Endothelial cell of umbilical vein (primary cell): ENCODE measurements around the gene FBXL13. TPM values are rescaled to one million over a fixed set of nuclear protein-coding genes. Genes with fewer than 3 reads are reported as not detected.

Source experiments
- BruUV-seq: library from RNA; stranded (reverse); fragments of 400-500 nt; replicated peaks from 2 replicates; lab custom pipeline; 2021; lab: Mats Ljungman, UMichigan
- CTCF ChIA-PET: fragments of 300-600, 350-600 bp; sonication (Branson Sonifier 250); formaldehyde crosslinking; loops from one replicate; lab custom pipeline; 2021; ENCODE audit warnings: antibody characterized with exemption, inconsistent platforms; lab: Charles Lee
- POLR2A ChIA-PET: fragments of 300-600, 350-600 bp; sonication (Branson Sonifier 250); formaldehyde crosslinking; loops from one replicate; lab custom pipeline; 2021; ENCODE audit warnings: antibody characterized with exemption, inconsistent platforms; lab: Charles Lee
- DNase-seq: peaks from one replicate; pipeline ENCODE4 v3.0.0-alpha.2; 2011; ENCODE audit warnings: low read depth, low spot score
- FAIRE-seq: peaks from 2 replicates; lab custom pipeline; 2011; peaks lifted over from hg19 to GRCh38; lab: Jason Lieb, UNC
- H2AFZ ChIP-seq: 2 replicates; pipeline ENCODE4 v1.6.0; 2012; ENCODE audit warnings: low read depth, low read length, control low read depth, inconsistent platforms
- H3K27ac ChIP-seq: 2 replicates; pipeline ENCODE4 v1.5.1; 2011; ENCODE audit warnings: low read depth, mild to moderate bottlenecking, control low read depth, low read length, moderate library complexity; ENCODE audit not compliant: insufficient read depth
- H3K27me3 ChIP-seq, 2 experiments: 2 replicates each; pipeline versions ENCODE4 v1.6.0 to v1.6.1; 2011; ENCODE audit warnings: low read length in 2 of 2, mixed read lengths in 1 of 2; ENCODE audit not compliant: control insufficient read depth in 2 of 2, insufficient read depth in 2 of 2
- H3K36me3 ChIP-seq, 2 experiments: 2 replicates in 1 of 2; 3 replicates in 1 of 2; pipeline ENCODE4 v1.5.1; 2011; ENCODE audit warnings: low read length in 2 of 2, mild to moderate bottlenecking in 1 of 2, moderate library complexity in 1 of 2; ENCODE audit not compliant: control insufficient read depth in 2 of 2, insufficient read depth in 2 of 2; ENCODE audit errors: extremely low read depth in 1 of 2
- H3K4me1 ChIP-seq: 3 replicates; pipeline ENCODE4 v1.5.1; 2011; ENCODE audit warnings: mild to moderate bottlenecking, low read length; ENCODE audit not compliant: control insufficient read depth, insufficient read depth; ENCODE audit errors: extremely low read depth
- H3K4me2 ChIP-seq: 2 replicates; pipeline ENCODE4 v1.6.1; 2011; ENCODE audit warnings: low read length, control low read depth, mixed read lengths; ENCODE audit not compliant: insufficient read depth
- H3K4me3 ChIP-seq, 3 experiments: fragments of 200-600 bp in 1 of 3; sonication (generic), shearing (Covaris generic) in 1 of 3; replicated peaks in 1 of 3; 2 replicates each; pipeline ENCODE4 v1.5.1; 2011 to 2016; ENCODE audit warnings: control low read depth in 3 of 3, low read length in 3 of 3, mild to moderate bottlenecking in 2 of 3, inconsistent platforms in 1 of 3, low read depth in 1 of 3, moderate library complexity in 1 of 3; ENCODE audit not compliant: insufficient read depth in 1 of 3
- H3K79me2 ChIP-seq: 2 replicates; pipeline ENCODE4 v1.6.0; 2012; ENCODE audit warnings: low read length, inconsistent platforms; ENCODE audit not compliant: control insufficient read depth, insufficient read depth
- H3K9ac ChIP-seq: replicated peaks from 2 replicates; pipeline ENCODE3; 2011; ENCODE audit warnings: low read length, control low read depth; ENCODE audit not compliant: insufficient read depth; ENCODE audit errors: extremely low read depth
- H3K9me1 ChIP-seq: replicated peaks from 3 replicates; pipeline ENCODE4 v1.6.0; 2011; ENCODE audit warnings: mild to moderate bottlenecking, low read length; ENCODE audit not compliant: control insufficient read depth, insufficient read depth; ENCODE audit errors: extremely low read depth
- H3K9me3 ChIP-seq: replicated peaks from 2 replicates; pipeline ENCODE4 v1.5.1; 2012; ENCODE audit warnings: low read length, inconsistent platforms; ENCODE audit not compliant: control insufficient read depth, insufficient read depth
- H4K20me1 ChIP-seq: replicated peaks from 2 replicates; pipeline ENCODE3; 2011; ENCODE audit warnings: mild to moderate bottlenecking, low read length; ENCODE audit not compliant: control insufficient read depth, insufficient read depth; ENCODE audit errors: extremely low read depth
- CTCF ChIP-seq, 2 donors: IDR thresholded peaks; 1 replicate in 1 of 2; 2 replicates in 1 of 2; pipeline ENCODE4 v1.5.1; 2011; ENCODE audit warnings: low read length in 2 of 2, mild to moderate bottlenecking in 2 of 2, moderate library complexity in 2 of 2, control low read depth in 1 of 2, inconsistent platforms in 1 of 2, low read depth in 1 of 2; ENCODE audit not compliant: insufficient read depth in 1 of 2; ENCODE audit errors: extremely low read depth in 1 of 2
- EZH2 ChIP-seq: IDR thresholded peaks from 2 replicates; pipeline ENCODE4 v1.6.1; 2012; ENCODE audit warnings: borderline replicate concordance, low read depth, mild to moderate bottlenecking, moderate library complexity, low read length, inconsistent platforms; ENCODE audit not compliant: severe bottlenecking
- FOS ChIP-seq: IDR thresholded peaks from 2 replicates; pipeline ENCODE4 v1.6.1; 2011; ENCODE audit warnings: mild to moderate bottlenecking, low read length, moderate library complexity, borderline replicate concordance; ENCODE audit not compliant: insufficient read depth
- JUN ChIP-seq: IDR thresholded peaks from 2 replicates; pipeline ENCODE4 v1.6.1; 2011; ENCODE audit warnings: borderline replicate concordance, low read depth; ENCODE audit not compliant: insufficient read length, insufficient read depth
- MYC ChIP-seq: IDR thresholded peaks from one replicate; pipeline ENCODE4 v1.6.1; 2011; ENCODE audit warnings: mild to moderate bottlenecking, low read depth, low read length
- POLR2AphosphoS5 ChIP-seq: IDR thresholded peaks from 2 replicates; pipeline ENCODE4 v1.6.1; 2012; ENCODE audit warnings: low read depth, mild to moderate bottlenecking, control low read depth, low read length, moderate library complexity; ENCODE audit not compliant: insufficient read depth
- dilution Hi-C: fragments of 300-500 bp; cut with MboI; formaldehyde crosslinking; loops from one replicate; pipeline ENCODE4 v1.15.0; 2019; ENCODE audit warnings: low sequenced_read_pairs; ENCODE audit not compliant: extremely low pct_ligation_motif_present
- intact Hi-C: fragments of 100-400 bp; cut with micrococcal nuclease; formaldehyde crosslinking; loops from one replicate; pipeline ENCODE4 v1.10.0; 2022
- polyA plus RNA-seq, 4 experiments: library from polyadenylated mRNA; depleted of rRNA in 3 of 4; stranded (reverse) in 3 of 4; unstranded in 1 of 4; fragments of >200 nt; gene quantifications; 2 replicates each; pipeline versions ENCODE4 v1.2.1 to v1.2.3, GENCODE V29; 2011 to 2012; ENCODE audit warnings: missing spikeins in 1 of 4
- total RNA-seq: library from RNA; stranded (reverse); gene quantifications from 2 replicates; pipeline ENCODE4 v1.2.3, GENCODE V29; 2021

Gene FBXL13
- total and polyA plus RNA-seq, 2 donors (not counting 3 experiments of a cell fraction or from before 2014, with no cell fraction given) = 3.9 to 4.6 TPM

- Histone ChIP-seq H3K36me3 (peaks cover 0 to 3% of the 10 kb centered on the region in 2 experiments), H4K20me1 (no peaks in the 10 kb centered on the region), H3K4me3 (no peak overlapping the region), H3K9ac (no peak overlapping the region), H3K27ac (no peak overlapping the region), H3K4me2 (no peak overlapping the region), H3K27me3 (no peaks in the 10 kb centered on the region), H3K9me3 (no peaks in the 10 kb centered on the region), H3K9me1 (no peaks in the 10 kb centered on the region), H3K79me2 (no peaks in the 10 kb centered on the region), H2AFZ (no peak overlapping the region), H3K4me1 (no peaks in the 10 kb centered on the region)
- peak; percentile 18 for FAIRE-seq
- dilution Hi-C loops = no loop called here
- ChIA-PET CTCF (no interaction called here), POLR2A (no interaction called here)
- no peak for DNase-seq
- TF ChIP-seq JUN (no peak), POLR2AphosphoS5 (no peak), CTCF (IDR thresholded peaks at IDR 0.05; ENCODE audit: extremely low read depth in 1 of 2, insufficient read depth in 1 of 2, low read depth in 1 of 2, low read length in 2 of 2) (no peak), MYC (no peak), EZH2 (no peak)
- intact Hi-C loops = no loop called here
- BruUV-seq = no TSS peak
Observed at GRCh38 chr7:103117465-103117864, 42.9 kb upstream of the FBXL13 start.

GRCh38 chr7:103116991-103117390 lies 42.4 kb upstream of the FBXL13 start:
- Histone ChIP-seq H3K4me2 (no peak overlapping the region), H3K9ac (no peak overlapping the region), H4K20me1 (no peaks in the 10 kb centered on the region), H3K9me1 (no peaks in the 10 kb centered on the region), H2AFZ (no peak overlapping the region), H3K27ac (no peak overlapping the region), H3K27me3 (no peaks in the 10 kb centered on the region), H3K4me1 (no peaks in the 10 kb centered on the region), H3K79me2 (no peaks in the 10 kb centered on the region), H3K36me3 (peaks cover 0 to 3% of the 10 kb centered on the region in 2 experiments), H3K9me3 (no peaks in the 10 kb centered on the region), H3K4me3 (no peak overlapping the region)
- TF ChIP-seq POLR2AphosphoS5 (no peak), FOS (no peak)
- DNase-seq (no peak), FAIRE-seq (no peak)
- BruUV-seq = no TSS peak
- intact Hi-C loops (no loop called here), dilution Hi-C loops (no loop called here)
- ChIA-PET POLR2A (no interaction called here), CTCF (no interaction called here)
